Brain microvascular endothelial cell (primary cell): ENCODE results near the gene ZNF385A.

ENCODE experiments used
- DNase-seq: peaks from one replicate; pipeline ENCODE4 v3.0.0-alpha.2; 2020
- H3K27ac ChIP-seq: fragments of 250-450 bp; sonication (Bioruptor Pico); 2 replicates; pipeline ENCODE4 v1.5.1; 2020; ENCODE audit warnings: mild to moderate bottlenecking, moderate library complexity
- H3K27me3 ChIP-seq: fragments of 250-450 bp; sonication (Bioruptor Pico); replicated peaks from 2 replicates; pipeline ENCODE4 v1.5.1; 2020; ENCODE audit warnings: mild to moderate bottlenecking
- H3K36me3 ChIP-seq: fragments of 250-450 bp; sonication (Bioruptor Pico); replicated peaks from 2 replicates; pipeline ENCODE4 v1.5.1; 2020; ENCODE audit warnings: mild to moderate bottlenecking
- H3K4me3 ChIP-seq: 2 replicates; pipeline ENCODE4 v1.5.1; 2011; ENCODE audit warnings: low read depth, mild to moderate bottlenecking, control low read depth, low read length, moderate library complexity
- CTCF ChIP-seq: IDR thresholded peaks from 2 replicates; pipeline ENCODE4 v1.5.1; 2011; ENCODE audit warnings: low read depth, mild to moderate bottlenecking, moderate library complexity, low read length, control low read depth, inconsistent platforms; ENCODE audit errors: missing control alignments
- in situ Hi-C: cut with HindIII; loops from 2 replicates; pipeline ENCODE4 v1.10.0; 2017; ENCODE audit warnings: low sequenced_read_pairs, low pct_ligation_motif_present

The ZNF385A gene

GRCh38 chr12:54389607-54390175 is 5.2 kb upstream of the ZNF385A start:
- in situ Hi-C loops, result no loop called here
- no peak for TF ChIP-seq CTCF
- Histone ChIP-seq H3K4me3 (no peak overlapping the region), H3K36me3 (peaks cover 9% of the 10 kb centered on the region), H3K27ac (no peak overlapping the region), H3K27me3 (no peaks in the 10 kb centered on the region)
- no peak for DNase-seq

- Histone ChIP-seq H3K27ac (no peak overlapping the region), H3K27me3 (no peaks in the 10 kb centered on the region), H3K36me3 (peaks cover 4% of the 10 kb centered on the region), H3K4me3 (no peak overlapping the region)
- in situ Hi-C loops, result no loop called here
- DNase-seq, result no peak
- TF ChIP-seq CTCF, result no peak
These were observed 4.6 kb upstream of the ZNF385A start for GRCh38 chr12:54389134-54389508.

GRCh38 chr12:54388237-54389133 is 4.0 kb upstream of the ZNF385A start:
- no peak overlapping the region for H3K4me3 ChIP-seq
- no peak overlapping the region for H3K27ac ChIP-seq
- in situ Hi-C loops, result no loop called here

GRCh38 chr12:54387114-54387467 is 2.6 kb upstream of the ZNF385A start:
- Histone ChIP-seq H3K36me3 (no peaks in the 10 kb centered on the region), H3K4me3 (no peak overlapping the region), H3K27ac (no peak overlapping the region), H3K27me3 (no peaks in the 10 kb centered on the region)
- in situ Hi-C loops, result no loop called here
- TF ChIP-seq CTCF, result no peak
- DNase-seq, result no peak

More at GRCh38 chr12:54388237-54389133, 4.0 kb upstream of the ZNF385A start:
- no peak for DNase-seq
- no peaks in the 10 kb centered on the region for H3K36me3 ChIP-seq
- H3K27me3 ChIP-seq, result no peaks in the 10 kb centered on the region
- TF ChIP-seq CTCF, result no peak

GRCh38 chr12:54386403-54387113 is 2.0 kb upstream of the ZNF385A start:
- Histone ChIP-seq H3K36me3 (no peaks in the 10 kb centered on the region), H3K4me3 (no peak overlapping the region), H3K27me3 (no peaks in the 10 kb centered on the region), H3K27ac (no peak overlapping the region)
- TF ChIP-seq CTCF, result no peak
- in situ Hi-C loops, result no loop called here
- DNase-seq, result no peak
